HG03571 (cell line): Measurements from ENCODE around the gene RPL21.
"Not testable (repeated sequence)": the region's sequence is repeated elsewhere in the genome, so short reads cannot be mapped to it uniquely, and the experiment has no call there.

Experiments
- ATAC-seq: cut with Tn5 transposase; IDR thresholded peaks from one replicate; pipeline ENCODE4 v1.9.1; 2021; ENCODE audit not compliant: unreplicated experiment

The RPL21 gene

DNA sequence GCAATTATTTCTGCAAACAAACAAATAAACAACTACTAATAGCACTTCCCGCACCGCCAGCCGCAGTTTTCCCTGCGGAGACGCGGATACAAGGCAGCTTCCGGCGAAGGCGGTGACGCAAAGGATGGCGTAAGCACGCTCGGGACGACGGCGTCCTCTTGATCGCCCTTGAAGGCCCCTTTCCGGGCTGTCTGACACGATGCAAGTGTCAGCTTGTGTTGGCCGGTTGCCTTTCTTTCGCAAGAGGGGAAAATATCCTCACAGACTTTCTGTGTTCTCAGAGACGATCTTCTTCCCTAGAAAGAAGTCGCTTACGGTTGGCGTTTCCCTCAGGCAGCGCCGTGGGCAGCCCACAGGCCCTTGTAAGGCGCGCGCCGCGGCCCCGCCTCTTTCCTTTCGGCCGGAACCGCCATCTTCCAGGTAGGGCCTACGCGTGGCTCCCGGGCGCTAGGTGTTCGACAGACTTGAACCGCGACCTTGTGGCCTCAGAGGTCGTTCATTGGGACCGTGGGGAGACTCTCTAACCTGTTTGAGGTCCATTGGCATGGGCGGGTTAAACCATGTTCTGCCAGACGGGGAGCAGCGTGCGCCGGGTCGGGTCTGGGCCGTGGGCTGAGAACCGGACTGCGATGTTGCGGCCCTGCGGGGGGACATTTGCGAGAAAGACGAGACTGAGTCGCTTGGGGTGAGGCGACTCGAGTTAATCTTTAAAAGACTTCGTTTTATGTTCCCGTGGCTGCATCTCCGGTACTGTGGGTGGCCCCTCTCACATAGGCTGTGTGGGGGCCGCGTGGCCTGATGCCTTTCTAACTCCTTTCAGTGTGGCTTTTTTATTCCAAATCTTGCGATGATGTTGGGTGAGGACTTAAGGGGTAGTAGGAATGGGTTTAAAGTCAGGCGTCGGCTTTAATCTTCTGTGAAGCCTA lies at the start of gene RPL21:
TSS of gene RPL21 (plus strand) at position 393 of the 926 bp plus-strand sequence. CDS start 2,219 bp downstream, outside the sequence.
- ATAC-seq: peak; percentile 85

DNA sequence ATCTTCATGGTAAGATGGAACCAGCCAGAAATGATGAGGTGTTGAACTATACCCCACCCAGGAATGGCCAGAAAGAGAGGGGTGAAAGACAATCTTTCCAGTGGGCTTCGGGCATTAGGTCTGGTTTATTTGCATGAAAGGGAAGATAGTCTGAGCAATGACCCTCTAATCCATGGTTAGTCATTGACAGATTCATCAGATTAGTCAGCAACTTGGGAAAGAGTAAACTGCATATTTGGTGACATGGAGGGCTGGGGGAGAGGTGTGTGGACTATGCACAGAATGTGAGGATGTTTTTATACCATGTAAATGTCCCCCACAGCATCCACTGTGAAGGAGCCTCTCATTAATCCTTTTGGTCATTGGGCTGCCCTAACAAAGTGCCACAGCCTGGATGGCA lies 49.7 kb upstream of the RPL21 start:
- no peak for ATAC-seq

DNA sequence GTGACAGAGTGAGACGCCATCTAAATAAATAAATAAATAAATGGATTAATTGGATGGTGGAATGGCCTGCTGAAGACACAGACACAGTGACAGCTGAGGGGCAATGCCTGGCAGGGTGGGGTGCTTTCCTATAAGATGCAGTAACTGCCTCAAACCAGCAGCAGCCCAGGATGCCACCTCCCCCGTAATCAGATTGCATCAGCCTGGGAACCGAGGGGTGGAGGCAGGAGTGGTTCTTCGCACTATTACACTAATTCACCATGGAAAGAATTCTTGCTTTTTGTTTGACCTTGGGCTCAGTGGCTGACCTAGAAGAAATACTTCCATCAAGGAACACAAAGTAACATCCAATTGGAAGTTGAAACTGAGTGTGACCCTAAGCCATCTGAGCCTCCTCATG lies 48.2 kb upstream of the RPL21 start:
- ATAC-seq: no peak

DNA sequence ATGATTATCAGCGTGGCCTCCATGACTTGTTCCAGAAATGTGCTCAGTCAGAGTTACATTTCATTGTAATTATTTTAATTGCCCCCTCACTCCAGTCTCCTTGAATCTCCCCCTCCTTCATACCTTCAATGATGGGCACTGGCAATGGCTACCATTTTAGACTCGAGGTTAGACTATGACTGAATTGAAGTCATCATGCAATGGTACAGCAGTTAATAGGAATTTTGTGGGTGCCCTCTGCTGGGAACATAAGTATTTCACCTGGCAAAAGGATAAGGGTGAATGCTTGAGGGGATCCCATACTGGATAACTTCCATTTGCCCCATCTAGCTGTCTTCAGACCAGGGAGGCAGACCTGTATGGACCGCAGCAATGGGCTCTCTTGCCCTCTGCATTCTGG lies 47.5 kb upstream of the RPL21 start:
- ATAC-seq: no peak

DNA sequence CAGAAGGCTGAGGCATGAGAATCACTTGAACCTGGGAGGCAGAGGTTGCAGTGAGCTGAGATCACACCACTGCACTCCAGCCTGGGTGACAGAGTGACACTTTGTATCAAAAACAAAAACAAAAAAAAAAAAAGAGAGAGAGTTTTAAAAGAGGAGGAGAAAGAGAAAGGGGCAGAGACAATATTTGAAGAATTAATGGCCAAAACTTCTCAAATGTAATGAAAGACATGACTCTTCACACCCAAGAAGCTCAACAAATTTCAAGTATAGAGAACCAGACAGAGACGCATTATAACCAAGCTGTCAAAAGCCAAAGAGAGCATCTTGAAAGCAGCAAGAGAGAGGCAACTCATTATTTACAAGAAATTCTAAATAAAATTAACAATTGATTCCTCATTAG lies 42.8 kb upstream of the RPL21 start:
- no peak for ATAC-seq

DNA sequence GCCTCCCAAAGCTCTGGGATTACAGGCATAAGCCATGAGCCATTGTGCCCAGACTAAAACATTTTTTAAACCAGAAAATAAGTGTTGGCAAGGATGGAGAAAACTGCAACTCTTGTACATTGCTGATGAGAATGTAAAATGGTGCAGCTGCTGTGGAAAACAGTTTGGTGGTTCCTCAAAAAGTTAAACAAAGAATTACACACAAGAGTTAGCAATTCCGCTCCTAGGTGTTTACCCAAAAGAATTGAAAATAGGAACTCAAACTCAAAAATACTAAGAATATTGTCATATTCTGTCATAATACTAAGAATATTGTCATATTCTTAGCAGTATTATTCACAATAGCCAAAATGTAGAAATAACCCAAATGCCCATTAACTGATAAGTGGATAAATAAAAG lies 40.1 kb upstream of the RPL21 start:
- ATAC-seq: no peak

DNA sequence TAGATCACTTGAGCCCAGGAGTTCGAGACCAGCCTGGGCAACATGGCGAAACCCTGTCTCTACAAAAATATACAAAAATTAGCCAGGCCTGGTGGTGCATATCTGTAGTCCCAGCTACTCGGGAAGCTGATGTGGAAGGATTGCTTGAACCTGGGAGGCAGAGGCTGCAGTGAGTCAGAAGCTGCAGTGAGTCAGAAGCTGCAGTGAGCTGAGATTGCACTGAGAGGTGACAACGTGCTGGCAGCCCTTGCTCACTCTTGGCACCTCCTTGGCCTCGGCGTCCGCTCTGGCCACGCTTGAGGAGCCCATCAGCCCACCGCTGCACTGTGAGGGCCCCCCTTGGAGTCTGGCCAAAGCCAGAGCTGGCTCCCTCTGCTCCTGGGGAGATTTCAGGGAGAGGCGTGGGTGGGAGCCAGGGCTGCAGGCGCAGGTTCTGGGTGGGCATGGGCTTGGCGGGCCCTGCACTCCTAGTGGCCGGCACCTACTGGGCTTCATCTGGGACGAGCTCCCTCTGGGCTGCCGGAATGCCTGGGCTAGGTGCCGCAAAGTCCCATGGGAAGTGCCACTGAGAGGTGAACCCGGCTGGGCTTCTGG lies 39.5 kb upstream of the RPL21 start:
- no peak for ATAC-seq

DNA sequence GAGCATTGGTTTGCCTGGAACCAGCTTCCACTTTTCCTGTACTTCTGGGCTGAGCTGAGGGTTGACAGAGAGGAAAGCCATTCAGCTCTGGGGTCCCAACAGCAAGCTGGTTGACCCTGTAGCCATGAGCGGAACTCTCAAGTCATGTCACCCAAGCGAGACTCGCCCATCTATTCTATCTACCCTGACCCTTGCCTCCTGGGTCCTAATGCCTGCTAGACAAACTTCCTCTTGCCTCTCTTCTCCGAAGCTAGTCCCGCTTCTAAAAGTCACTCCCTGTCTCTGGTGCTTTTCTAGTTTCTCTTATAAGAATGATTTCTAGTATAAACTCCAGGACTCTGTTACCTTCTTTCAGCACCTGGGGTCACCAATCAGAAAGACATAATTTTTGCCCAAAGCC lies 38.0 kb upstream of the RPL21 start:
- ATAC-seq: not testable (repeated sequence)

DNA sequence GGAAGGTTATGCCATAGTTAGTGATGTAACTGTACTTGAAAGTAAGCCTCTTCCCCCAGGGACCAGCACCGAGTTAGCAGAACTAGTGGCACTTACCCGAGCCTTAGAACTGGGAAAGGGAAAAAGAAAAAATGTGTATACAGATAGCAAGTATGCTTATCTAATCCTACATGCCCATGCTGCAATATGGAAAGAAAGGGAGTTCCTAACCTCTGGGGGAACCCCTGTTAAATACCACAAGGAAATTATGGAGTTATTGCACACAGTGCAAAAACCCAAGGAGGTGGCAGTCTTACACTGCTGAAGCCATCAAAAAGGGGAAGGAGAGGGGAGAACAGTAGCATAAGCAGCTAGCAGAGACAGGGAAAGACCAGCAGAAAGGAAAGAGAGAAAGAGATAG lies 33.6 kb upstream of the RPL21 start:
- not testable (repeated sequence) for ATAC-seq

DNA sequence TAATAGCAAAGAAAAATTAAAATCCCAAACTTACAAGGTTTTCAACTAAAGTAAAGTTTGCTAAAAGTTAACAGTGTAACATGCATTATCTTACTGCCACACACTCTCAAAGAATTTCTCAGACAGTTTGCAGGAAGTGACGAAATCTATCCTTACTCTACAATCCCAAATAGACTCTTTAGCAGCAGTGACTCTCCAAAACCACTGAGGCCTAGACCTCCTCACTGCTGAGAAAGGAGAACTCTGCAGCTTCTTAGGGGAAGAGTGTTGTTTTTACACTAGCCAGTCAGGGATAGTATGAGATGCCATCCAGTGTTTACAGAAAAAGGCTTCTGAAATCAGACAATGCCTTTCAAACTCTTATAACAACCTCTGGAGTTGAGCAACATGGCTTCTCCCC lies 32.5 kb upstream of the RPL21 start:
- not testable (repeated sequence) for ATAC-seq

DNA sequence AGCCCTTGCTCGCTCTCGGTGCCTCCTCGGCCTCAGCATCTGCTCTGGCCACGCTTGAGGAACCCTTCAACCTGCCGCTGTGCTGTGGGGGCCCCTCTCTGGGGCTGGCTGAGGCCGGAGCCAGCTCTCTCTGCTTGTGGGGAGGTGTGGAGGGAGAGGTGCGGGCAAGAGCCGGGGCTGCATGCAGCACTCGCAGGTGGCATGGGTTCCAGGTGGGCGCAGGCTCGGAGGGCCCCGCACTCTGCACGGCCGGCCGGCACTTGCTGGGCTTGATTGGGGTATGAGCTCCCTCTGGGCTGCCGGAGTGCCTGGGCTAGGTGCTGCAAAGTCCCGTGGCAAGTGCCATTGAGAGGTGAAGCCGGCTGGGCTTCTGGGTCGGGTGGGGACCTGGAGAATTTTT lies 31.7 kb upstream of the RPL21 start:
- ATAC-seq: no peak

DNA sequence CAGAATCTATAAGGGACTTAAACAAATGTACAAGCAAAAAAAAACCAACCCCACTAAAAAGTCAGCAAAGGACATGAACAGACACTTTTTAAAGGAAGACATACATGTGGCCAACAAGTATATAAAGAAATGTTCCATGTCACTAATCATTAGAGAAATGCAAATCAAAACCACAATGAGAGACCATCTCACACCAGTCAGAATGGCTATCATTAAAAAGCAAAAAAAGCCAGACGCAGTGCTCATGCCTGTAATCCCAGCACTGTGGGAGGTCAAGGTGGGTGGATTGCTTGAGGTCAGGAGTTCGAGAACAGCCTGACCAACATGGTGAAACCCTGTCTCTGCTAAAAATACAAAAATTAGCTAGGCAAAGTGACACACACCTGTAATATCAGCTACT lies 29.3 kb upstream of the RPL21 start:
- ATAC-seq: not testable (repeated sequence)

DNA sequence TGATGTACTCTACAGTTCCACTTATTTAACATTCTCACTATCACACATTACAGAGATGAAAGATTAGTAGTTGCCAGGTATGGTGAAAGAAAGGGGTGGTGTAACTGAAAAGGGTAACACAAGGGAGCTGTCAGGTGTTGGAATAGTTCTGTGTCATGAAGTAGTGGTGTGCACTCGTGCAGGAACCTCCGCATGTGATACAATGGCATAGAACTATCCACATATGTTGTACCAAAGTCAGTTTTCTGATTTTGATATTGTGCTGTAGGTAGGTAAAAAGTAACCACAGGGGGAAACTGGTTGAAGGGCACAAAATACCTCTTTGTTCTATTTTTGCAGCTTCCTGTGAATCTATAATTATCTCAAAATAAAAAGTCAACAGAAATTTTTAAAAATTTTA lies 24.4 kb upstream of the RPL21 start:
- ATAC-seq: no peak

DNA sequence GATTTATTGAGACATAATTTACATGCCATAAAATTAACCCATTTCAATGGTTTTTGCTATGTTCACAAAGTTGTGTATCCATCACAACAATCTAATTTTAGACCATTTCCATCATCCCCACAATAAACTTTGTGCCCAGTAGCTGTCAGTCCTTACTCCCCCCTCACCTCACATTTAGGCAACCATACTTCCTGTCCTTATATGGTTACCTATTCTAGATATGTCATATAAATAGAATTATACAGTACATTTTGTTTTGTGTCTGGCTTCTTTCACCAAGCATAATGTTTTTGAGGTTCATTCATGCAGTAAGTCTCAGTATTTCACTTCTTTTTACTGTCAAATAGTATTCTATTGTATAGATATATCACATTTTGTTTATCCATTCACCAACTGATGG lies 23.2 kb upstream of the RPL21 start:
- no peak for ATAC-seq

DNA sequence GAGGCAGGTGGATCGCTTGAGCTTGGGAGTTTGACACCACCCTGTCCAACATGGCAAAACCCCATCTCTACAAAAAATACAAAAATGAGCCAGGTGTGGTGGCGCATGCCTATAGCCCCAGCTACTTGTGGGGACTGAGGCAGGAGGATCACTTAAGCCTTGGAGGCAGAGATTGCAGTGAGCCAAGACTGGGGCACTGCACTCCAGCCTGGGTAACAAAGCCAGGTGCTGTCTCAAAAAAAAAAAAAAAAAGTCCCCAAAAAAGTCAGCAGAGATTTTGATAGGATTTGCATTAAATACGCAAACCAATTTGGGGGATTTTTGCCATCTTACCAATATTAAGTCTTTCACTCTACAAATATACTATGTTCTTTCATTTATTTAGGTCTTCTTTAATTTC lies 21.7 kb upstream of the RPL21 start:
- ATAC-seq: no peak

DNA sequence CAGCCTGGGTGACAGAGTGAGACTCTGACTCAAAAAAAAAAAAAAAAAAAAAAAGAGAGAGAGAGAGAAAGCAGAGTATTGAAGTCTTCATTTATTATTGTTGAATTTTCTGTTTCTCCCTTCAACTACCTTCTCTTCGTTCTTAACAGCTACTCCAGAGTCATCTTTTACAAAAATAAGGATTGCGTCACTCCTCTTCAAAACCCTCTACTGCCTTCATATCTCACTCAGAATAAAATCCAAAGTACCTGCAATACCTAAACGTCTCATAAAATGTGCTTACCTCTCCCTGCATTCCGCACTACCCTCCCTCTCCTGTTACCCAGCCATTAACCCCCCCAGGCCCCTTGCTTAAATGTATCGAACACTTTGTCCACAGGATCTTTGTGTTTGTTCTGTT lies 17.4 kb upstream of the RPL21 start:
- ATAC-seq: no peak

DNA sequence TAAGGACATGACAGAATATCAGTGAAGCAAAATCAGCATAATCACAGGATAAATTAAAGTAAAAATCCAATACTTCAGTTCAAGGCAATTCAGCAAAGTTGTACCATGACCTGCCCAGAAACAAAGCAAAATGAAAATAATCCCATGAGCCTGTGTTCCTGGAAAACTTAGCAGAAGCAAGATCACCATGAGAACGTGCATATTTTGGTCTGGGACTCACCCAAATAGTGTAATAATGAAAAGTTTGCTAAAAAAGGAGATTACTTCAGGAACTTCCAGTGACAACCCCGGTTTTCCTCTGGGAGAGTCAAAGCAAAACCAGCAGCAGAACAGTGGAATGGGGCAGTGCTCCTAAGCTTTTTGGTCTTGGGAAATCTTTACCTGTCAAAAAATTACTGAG lies 14.9 kb upstream of the RPL21 start:
- ATAC-seq: no peak

DNA sequence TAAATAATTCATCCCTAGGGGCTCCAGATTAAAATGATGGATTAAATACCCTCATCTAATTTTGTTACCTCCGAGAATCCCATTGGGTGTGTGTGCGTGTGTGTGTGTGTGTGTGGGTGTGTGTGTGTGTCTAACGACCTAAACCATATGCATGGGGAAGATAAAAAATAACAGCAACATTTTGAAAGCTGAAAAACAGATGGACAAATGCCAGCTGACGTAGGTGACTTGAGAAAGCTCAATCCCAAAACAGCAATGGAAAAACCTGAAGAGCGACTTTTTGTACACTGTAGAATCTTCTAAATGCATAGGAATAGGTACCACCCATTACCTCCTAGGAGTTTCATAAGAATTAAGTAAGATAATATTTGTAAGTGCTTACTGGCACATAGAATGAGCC lies 8.7 kb upstream of the RPL21 start:
- ATAC-seq: no peak

DNA sequence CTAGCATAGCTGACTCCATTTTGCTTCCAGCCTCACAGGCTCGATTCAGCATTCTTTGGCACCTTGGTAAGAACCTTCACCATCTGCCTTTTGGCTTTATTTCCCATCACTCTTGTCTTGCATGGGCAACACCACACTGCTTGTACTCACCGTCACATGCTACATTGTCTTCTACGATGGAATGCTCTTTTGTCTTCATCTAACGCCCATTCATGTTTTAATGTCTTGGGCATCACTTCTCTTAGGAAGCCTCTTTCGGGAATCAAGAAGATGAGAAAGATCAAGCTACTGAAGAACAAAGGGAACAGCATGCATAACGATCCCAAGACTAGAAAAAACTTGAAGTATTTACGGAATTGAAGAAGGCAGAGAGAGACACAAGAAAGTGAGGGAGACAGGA lies 5.7 kb upstream of the RPL21 start:
- no peak for ATAC-seq

DNA sequence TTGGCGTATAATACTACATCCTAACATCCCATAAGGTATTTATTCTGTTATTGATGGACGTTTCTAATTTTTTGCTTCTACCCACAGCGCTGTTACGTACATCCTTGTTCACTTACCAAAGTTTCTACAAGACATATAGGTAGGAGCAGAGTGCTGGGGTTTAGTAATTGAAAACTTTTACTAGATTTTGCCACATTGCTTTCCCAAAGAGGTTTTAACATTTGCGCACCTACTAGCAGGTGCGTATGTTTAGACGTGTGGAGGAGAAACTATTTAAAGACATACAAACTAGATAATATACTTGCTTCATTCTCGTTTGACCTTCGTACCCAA lies 559 bp upstream of the RPL21 start:
- ATAC-seq: no peak

DNA sequence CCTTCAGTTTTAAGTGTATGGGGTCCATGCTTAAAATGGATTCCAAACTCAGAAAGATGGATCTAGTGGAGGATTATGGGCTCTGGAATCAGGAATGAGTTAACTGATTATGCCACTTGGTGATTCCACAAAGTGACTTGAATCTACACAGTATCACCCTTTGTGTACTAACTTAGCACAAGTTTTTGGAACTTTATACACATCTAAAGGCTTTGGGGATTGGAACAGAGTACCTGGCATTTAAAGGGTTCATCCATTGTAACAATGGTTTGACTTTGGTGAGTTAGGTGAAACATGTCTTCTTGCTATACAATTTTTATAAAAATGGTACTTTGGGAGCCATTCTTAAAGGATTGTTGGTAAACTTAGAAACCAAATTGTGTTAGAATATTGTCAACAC lies 1.1 kb downstream of the RPL21 start:
- no peak for ATAC-seq

DNA sequence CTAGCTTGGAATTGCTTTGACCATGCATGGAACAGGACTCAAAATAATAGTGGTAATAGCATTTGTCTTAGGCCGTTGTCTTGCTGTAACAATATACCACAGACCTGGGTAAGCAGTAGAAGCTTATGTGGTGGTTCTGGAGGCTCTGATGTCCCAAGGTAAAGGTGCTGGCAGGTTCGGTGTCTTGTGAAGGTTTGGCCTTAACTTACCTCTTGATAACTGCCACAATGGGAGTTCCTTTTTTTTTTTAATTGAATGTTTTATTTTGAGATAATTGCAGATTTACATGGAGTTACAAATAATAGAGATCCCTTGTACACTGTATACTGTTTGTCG lies 5.8 kb downstream of the RPL21 start:
- no peak for ATAC-seq
